IMR-90 (cell line): Measurements from ENCODE around the gene PRRC1. TPM values are rescaled to one million over a fixed set of nuclear protein-coding genes. Genes with fewer than 3 reads are reported as not detected.

Experiments
- ATAC-seq: fragments of 200-7000 bp; cut with Tn5 transposase; 2 replicates; pipeline ENCODE4 v1.9.1; 2020; ENCODE audit warnings: low read depth, mild to moderate bottlenecking, moderate library complexity
- BruUV-seq: library from RNA; stranded (reverse); fragments of 400-500 nt; replicated peaks from 2 replicates; lab custom pipeline; 2021; lab: Mats Ljungman, UMichigan
- CTCF ChIA-PET: fragments of 300-600 bp; formaldehyde crosslinking; extraction: SDS; loops from one replicate; lab custom pipeline; 2021; ENCODE audit warnings: antibody characterized with exemption; lab: Yijun Ruan, JAX
- POLR2A ChIA-PET: fragments of 300-600 bp; sonication (Branson Sonifier 250); formaldehyde crosslinking; loops from one replicate; lab custom pipeline; 2022; ENCODE audit warnings: antibody characterized with exemption; ENCODE audit not compliant: unreplicated experiment; lab: Charles Lee
- DNase-seq: peaks from one replicate; pipeline ENCODE4 v3.0.0; 2013
- H2AFZ ChIP-seq: replicated peaks from 2 replicates; pipeline ENCODE3; 2013; ENCODE audit warnings: low read length, mild to moderate bottlenecking; ENCODE audit not compliant: poor library complexity
- H2AK5ac ChIP-seq: 2 replicates; pipeline ENCODE4 v1.6.1; 2013; ENCODE audit warnings: low read depth, low read length, inconsistent platforms
- H2AK9ac ChIP-seq: replicated peaks from 2 replicates; pipeline ENCODE3; 2013; ENCODE audit warnings: mild to moderate bottlenecking, low read depth, low read length, moderate library complexity; ENCODE audit not compliant: poor library complexity
- H2BK120ac ChIP-seq: 2 replicates; pipeline ENCODE4 v1.6.1; 2013; ENCODE audit warnings: low read depth, low read length, inconsistent platforms
- H2BK15ac ChIP-seq: 3 replicates; pipeline ENCODE4 v1.6.1; 2013; ENCODE audit warnings: low read depth, low read length, inconsistent platforms
- H2BK20ac ChIP-seq: 2 replicates; pipeline ENCODE4 v1.6.1; 2013; ENCODE audit warnings: low read depth, mild to moderate bottlenecking, inconsistent platforms, low read length, moderate library complexity
- H2BK5ac ChIP-seq: 2 replicates; pipeline ENCODE4 v1.6.1; 2013; ENCODE audit warnings: mild to moderate bottlenecking, low read depth, low read length, inconsistent platforms; ENCODE audit not compliant: poor library complexity, severe bottlenecking
- H3K14ac ChIP-seq: replicated peaks from 2 replicates; pipeline ENCODE4 v1.6.1; 2013; ENCODE audit warnings: low read depth, low read length, inconsistent platforms
- H3K18ac ChIP-seq: 2 replicates; pipeline ENCODE4 v1.6.1; 2013; ENCODE audit warnings: low read depth, low read length, control low read depth
- H3K23ac ChIP-seq: 2 replicates; pipeline ENCODE4 v1.6.1; 2013; ENCODE audit warnings: low read depth, low read length, inconsistent platforms
- H3K27ac ChIP-seq: 2 replicates; pipeline ENCODE4 v1.5.1; 2013; ENCODE audit warnings: mild to moderate bottlenecking, control low read depth, low read length; ENCODE audit not compliant: insufficient read depth
- H3K27me3 ChIP-seq: 2 replicates; pipeline ENCODE4 v1.6.1; 2013; ENCODE audit warnings: low read length; ENCODE audit not compliant: control insufficient read depth, insufficient read depth
- H3K36me3 ChIP-seq: 2 replicates; pipeline ENCODE4 v1.6.1; 2013; ENCODE audit warnings: low read length, mixed read lengths; ENCODE audit not compliant: control insufficient read depth, insufficient read depth
- H3K4ac ChIP-seq: 2 replicates; pipeline ENCODE4 v1.6.1; 2013; ENCODE audit warnings: low read depth, low read length, inconsistent platforms
- H3K4me1 ChIP-seq: 2 replicates; pipeline ENCODE4 v1.6.1; 2013; ENCODE audit warnings: low read length, mixed read lengths; ENCODE audit not compliant: control insufficient read depth, insufficient read depth
- H3K4me2 ChIP-seq: 2 replicates; pipeline ENCODE4 v1.6.1; 2013; ENCODE audit warnings: low read depth, mild to moderate bottlenecking, control low read depth, low read length, moderate library complexity
- H3K4me3 ChIP-seq: 2 replicates; pipeline ENCODE4 v1.5.1; 2013; ENCODE audit warnings: low read depth, mild to moderate bottlenecking, control low read depth, low read length, moderate library complexity; ENCODE audit not compliant: insufficient read depth
- H3K56ac ChIP-seq: 2 replicates; pipeline ENCODE4 v1.6.1; 2013; ENCODE audit warnings: low read length, inconsistent platforms; ENCODE audit not compliant: insufficient read depth; ENCODE audit errors: extremely low read depth
- H3K79me1 ChIP-seq, 2 experiments: 2 replicates each; pipeline ENCODE4 v1.6.1; 2013; ENCODE audit warnings: low read length in 2 of 2, inconsistent platforms in 1 of 2, low read depth in 1 of 2
- H3K9ac ChIP-seq: 2 replicates; pipeline ENCODE4 v1.6.1; 2013; ENCODE audit warnings: low read depth, low read length, control low read depth
- H3K9me1 ChIP-seq: 2 replicates; pipeline ENCODE4 v1.6.1; 2013; ENCODE audit warnings: low read length, inconsistent platforms; ENCODE audit not compliant: insufficient read depth
- H3K9me3 ChIP-seq: 2 replicates; pipeline ENCODE4 v1.6.1; 2013; ENCODE audit warnings: low read length; ENCODE audit not compliant: control insufficient read depth, insufficient read depth
- H4K20me1 ChIP-seq: 2 replicates; pipeline ENCODE4 v1.6.1; 2013; ENCODE audit warnings: low read length, inconsistent platforms; ENCODE audit not compliant: insufficient read depth
- H4K5ac ChIP-seq: 2 replicates; pipeline ENCODE4 v1.6.1; 2013; ENCODE audit warnings: mild to moderate bottlenecking, low read depth, low read length, control low read depth
- H4K8ac ChIP-seq, 2 experiments: 2 replicates each; pipeline ENCODE4 v1.6.1; 2013; ENCODE audit warnings: low read depth in 2 of 2, low read length in 2 of 2, control low read depth in 1 of 2, inconsistent platforms in 1 of 2
- H4K91ac ChIP-seq: 2 replicates; pipeline ENCODE4 v1.6.1; 2013; ENCODE audit warnings: low read depth, low read length, inconsistent platforms; ENCODE audit not compliant: insufficient read depth
- RCOR1 ChIP-seq: IDR thresholded peaks from 2 replicates; pipeline ENCODE4 v1.6.1; 2012; ENCODE audit warnings: mild to moderate bottlenecking, low read length, improper control_type of control experiment; ENCODE audit not compliant: insufficient replicate concordance
- SMC3 ChIP-seq: fragments of 150-350 bp; IDR thresholded peaks from 2 replicates; pipeline ENCODE4 v1.6.1; 2016; ENCODE audit warnings: low read depth, mild to moderate bottlenecking, antibody characterized with exemption, low read length, moderate library complexity
- WGBS, 2 experiments: methylation state at CpG; one replicate each; pipeline versions ENCODE4 v1.1.5 to v1.1.7; 2013; ENCODE audit warnings: missing lambda C conversion rate in 2 of 2; ENCODE audit not compliant: insufficient read length in 1 of 2; ENCODE audit errors: extremely low coverage in 2 of 2; 5-methylcytosine and 5-hydroxymethylcytosine counted together
- dilution Hi-C: fragments of 300-500 bp; cut with HindIII; formaldehyde crosslinking; loops from one replicate; pipeline ENCODE4 v1.14.3; 2018; ENCODE audit warnings: low sequenced_read_pairs; ENCODE audit not compliant: unreplicated experiment
- in situ Hi-C: fragments of 300-500 bp; cut with MboI; formaldehyde crosslinking; loops from 3 replicates; pipeline ENCODE4 v1.14.3; 2019; ENCODE audit warnings: low sequenced_read_pairs, inconsistent platforms, mixed read lengths
- intact Hi-C: fragments of 100-400 bp; cut with micrococcal nuclease; formaldehyde crosslinking; loops from 2 replicates; pipeline ENCODE4 v1.10.0; 2022
- polyA plus RNA-seq, 3 experiments: library from polyadenylated mRNA; depleted of rRNA; stranded (reverse); fragments of >200 nt; gene quantifications; 2 replicates each; pipeline ENCODE4 v1.2.3, GENCODE V29; 2012; ENCODE audit warnings: low replicate concordance in 1 of 3
- total RNA-seq: library from RNA; depleted of rRNA; stranded (reverse); fragments of >200 nt; gene quantifications from 2 replicates; pipeline ENCODE4 v1.2.3, GENCODE V29; 2012
- TF ChIP-seq, protein P1 (sequence below): fragments of 150-350 bp; IDR thresholded peaks from 2 replicates; pipeline ENCODE4 v1.6.1; 2017; ENCODE audit warnings: mild to moderate bottlenecking, antibody characterized with exemption, low read length, low read depth
- TF ChIP-seq, protein P2 (sequence below): conservative IDR thresholded peaks from 2 replicates; pipeline ENCODE4 v1.5.1; 2012; ENCODE audit warnings: mild to moderate bottlenecking, low read depth, low read length, improper control_type of control experiment

Gene PRRC1
- total and polyA plus RNA-seq, 2 of the 4 experiments (the other 2 are of a cell fraction), result 46.8 to 63.1 TPM

DNA sequence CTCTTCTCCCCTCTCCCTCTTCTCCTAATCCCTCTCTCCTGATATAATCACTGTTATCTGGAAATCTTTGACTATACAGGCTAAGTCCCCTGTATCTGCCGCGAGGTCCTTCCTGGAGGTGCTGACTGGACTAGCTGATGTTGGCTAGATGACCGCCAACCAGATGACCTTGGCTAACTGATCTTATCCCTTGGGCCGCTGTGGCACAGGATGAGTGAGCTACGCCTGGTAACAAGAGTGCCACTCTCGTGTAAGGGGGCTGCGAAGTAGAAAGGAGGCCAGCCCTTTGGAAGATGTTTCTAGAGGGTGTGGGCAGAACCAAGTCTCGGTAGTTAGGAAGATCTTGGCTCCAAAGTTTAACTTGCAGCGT lies 345 bp upstream of the PRRC1 start:
- ChIA-PET POLR2A (no interaction called here), CTCF (interaction anchor here (1.5 kb wide), 1 partner anchor 24 kb away, joined by 3 read pairs; no protein-coding TSS in a partner anchor)
- Histone ChIP-seq H3K9me1 (peaks cover 3% of the 10 kb centered on the region; the same call in 1 of the 2 replicates), H3K9me3 (peaks cover 3% of the 10 kb centered on the region; the same call in 1 of the 2 replicates), H3K14ac (peak overlapping the region; percentile 64), H2BK20ac (peak overlapping the region; percentile 50; the same call in 1 of the 2 replicates), H3K9ac (peak overlapping the region; percentile 72), H3K4me3 (peak overlapping the region; percentile 99), H2BK15ac (peak overlapping the region; percentile 40; the same call in 1 of the 3 replicates), H2AK9ac (peak overlapping the region; percentile 38), H4K5ac (peak overlapping the region; percentile 76), H3K79me1 (peaks cover 5 to 22% of the 10 kb centered on the region in 2 experiments; a peak in 2 of 4 replicates), H3K36me3 (peaks cover 8% of the 10 kb centered on the region), H3K4ac (peak overlapping the region; percentile 69), H2AFZ (peak overlapping the region; percentile 97), H4K20me1 (peaks cover 34% of the 10 kb centered on the region), H3K23ac (peak overlapping the region; percentile 33; the same call in 1 of the 2 replicates), H3K4me1 (peaks cover 3% of the 10 kb centered on the region; the same call in 1 of the 2 replicates), H4K91ac (no peak overlapping the region), H3K4me2 (peak overlapping the region; percentile 92), H4K8ac (peak overlapping the region; percentile 84 to 86), H2AK5ac (no peak overlapping the region), H3K27ac (peak overlapping the region; percentile 25; the same call in 1 of the 2 replicates), H3K56ac (peak overlapping the region; percentile 64; the same call in 1 of the 2 replicates), H2BK5ac (no peak overlapping the region), H3K18ac (peak overlapping the region; percentile 28; the same call in 1 of the 2 replicates), H2BK120ac (peak overlapping the region; percentile 64; the same call in 1 of the 2 replicates), H3K27me3 (peaks cover 5% of the 10 kb centered on the region)
- TF ChIP-seq, protein P1, sequence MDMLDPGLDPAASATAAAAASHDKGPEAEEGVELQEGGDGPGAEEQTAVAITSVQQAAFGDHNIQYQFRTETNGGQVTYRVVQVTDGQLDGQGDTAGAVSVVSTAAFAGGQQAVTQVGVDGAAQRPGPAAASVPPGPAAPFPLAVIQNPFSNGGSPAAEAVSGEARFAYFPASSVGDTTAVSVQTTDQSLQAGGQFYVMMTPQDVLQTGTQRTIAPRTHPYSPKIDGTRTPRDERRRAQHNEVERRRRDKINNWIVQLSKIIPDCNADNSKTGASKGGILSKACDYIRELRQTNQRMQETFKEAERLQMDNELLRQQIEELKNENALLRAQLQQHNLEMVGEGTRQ, result no peak
- TF ChIP-seq RCOR1, result no peak
- no peak for TF ChIP-seq SMC3
- TF ChIP-seq, protein P2, sequence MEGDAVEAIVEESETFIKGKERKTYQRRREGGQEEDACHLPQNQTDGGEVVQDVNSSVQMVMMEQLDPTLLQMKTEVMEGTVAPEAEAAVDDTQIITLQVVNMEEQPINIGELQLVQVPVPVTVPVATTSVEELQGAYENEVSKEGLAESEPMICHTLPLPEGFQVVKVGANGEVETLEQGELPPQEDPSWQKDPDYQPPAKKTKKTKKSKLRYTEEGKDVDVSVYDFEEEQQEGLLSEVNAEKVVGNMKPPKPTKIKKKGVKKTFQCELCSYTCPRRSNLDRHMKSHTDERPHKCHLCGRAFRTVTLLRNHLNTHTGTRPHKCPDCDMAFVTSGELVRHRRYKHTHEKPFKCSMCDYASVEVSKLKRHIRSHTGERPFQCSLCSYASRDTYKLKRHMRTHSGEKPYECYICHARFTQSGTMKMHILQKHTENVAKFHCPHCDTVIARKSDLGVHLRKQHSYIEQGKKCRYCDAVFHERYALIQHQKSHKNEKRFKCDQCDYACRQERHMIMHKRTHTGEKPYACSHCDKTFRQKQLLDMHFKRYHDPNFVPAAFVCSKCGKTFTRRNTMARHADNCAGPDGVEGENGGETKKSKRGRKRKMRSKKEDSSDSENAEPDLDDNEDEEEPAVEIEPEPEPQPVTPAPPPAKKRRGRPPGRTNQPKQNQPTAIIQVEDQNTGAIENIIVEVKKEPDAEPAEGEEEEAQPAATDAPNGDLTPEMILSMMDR, result no peak
- no TSS peak for BruUV-seq
- DNase-seq, result peak; percentile 23
- no CpG with 5 or more reads among the region's 9 CpGs for WGBS, 2 experiments
- in situ Hi-C loops, result loop anchor here (25.0 kb wide), 1 partner anchor 705 kb away; no protein-coding TSS in a partner anchor
- intact Hi-C loops, result no loop called here
- dilution Hi-C loops, result no loop called here
- peak; percentile 21 for ATAC-seq
